Measurements from ENCODE around the gene MARS1.

The MARS1 gene

GRCh38 chr12:57473392-57473791, 14.5 kb upstream of the MARS1 start:
- DNase-seq (ENCODE audit: low read depth), result no peak

GRCh38 chr12:57473886-57474285, 14.0 kb upstream of the MARS1 start:
- no peak for DNase-seq (ENCODE audit: low read depth)

GRCh38 chr12:57474430-57474829, 13.4 kb upstream of the MARS1 start:
- DNase-seq (ENCODE audit: low read depth), result no peak

GRCh38 chr12:57474862-57475261, 13.0 kb upstream of the MARS1 start:
- DNase-seq (ENCODE audit: low read depth), result no peak

GRCh38 chr12:57475271-57476161, 12.4 kb upstream of the MARS1 start:
- DNase-seq (ENCODE audit: low read depth), result no peak

GRCh38 chr12:57476162-57476992, 11.5 kb upstream of the MARS1 start:
- DNase-seq (ENCODE audit: low read depth), result no peak

- no peak for DNase-seq (ENCODE audit: low read depth)
Measured at GRCh38 chr12:57476993-57477709, 10.7 kb upstream of the MARS1 start.

- DNase-seq (ENCODE audit: low read depth), result no peak
Measured at GRCh38 chr12:57477710-57478681, 9.9 kb upstream of the MARS1 start.

GRCh38 chr12:57479043-57479375, 8.9 kb upstream of the MARS1 start:
- DNase-seq (ENCODE audit: low read depth), result no peak

- DNase-seq (ENCODE audit: low read depth), result no peak
Measured at GRCh38 chr12:57479376-57480115, 8.3 kb upstream of the MARS1 start, which contains the start of gene ARHGAP9. Gene ARHGAP9 (minus strand): TSS chr12:57479866. CDS start chr12:57479406, 460 bp downstream.

- DNase-seq (ENCODE audit: low read depth), result no peak
Measured at GRCh38 chr12:57481671-57482070, 6.2 kb upstream of the MARS1 start.

- DNase-seq (ENCODE audit: low read depth), result no peak
Measured at GRCh38 chr12:57483466-57483865, 4.4 kb upstream of the MARS1 start.

- DNase-seq (ENCODE audit: low read depth), result no peak
Measured at GRCh38 chr12:57485695-57486094, 2.2 kb upstream of the MARS1 start.

- DNase-seq (ENCODE audit: low read depth), result no peak
Measured at GRCh38 chr12:57487055-57487596, 742 bp upstream of the MARS1 start.

- DNase-seq (ENCODE audit: low read depth), result no peak
Measured at GRCh38 chr12:57488402-57489156, 711 bp downstream of the MARS1 start.

- no peak for DNase-seq (ENCODE audit: low read depth)
Measured at GRCh38 chr12:57489157-57489641, 1.3 kb downstream of the MARS1 start.

- no peak for DNase-seq (ENCODE audit: low read depth)
Measured at GRCh38 chr12:57490126-57490525, 2.3 kb downstream of the MARS1 start.

- DNase-seq (ENCODE audit: low read depth), result no peak
Measured at GRCh38 chr12:57491393-57492280, 3.8 kb downstream of the MARS1 start.
